ENCODE data around the gene SIGLEC1.

SIGLEC1 gene

GRCh38 chr20:3727401-3728021 is 15.1 kb upstream of the SIGLEC1 start:
- no peak for DNase-seq

DNA sequence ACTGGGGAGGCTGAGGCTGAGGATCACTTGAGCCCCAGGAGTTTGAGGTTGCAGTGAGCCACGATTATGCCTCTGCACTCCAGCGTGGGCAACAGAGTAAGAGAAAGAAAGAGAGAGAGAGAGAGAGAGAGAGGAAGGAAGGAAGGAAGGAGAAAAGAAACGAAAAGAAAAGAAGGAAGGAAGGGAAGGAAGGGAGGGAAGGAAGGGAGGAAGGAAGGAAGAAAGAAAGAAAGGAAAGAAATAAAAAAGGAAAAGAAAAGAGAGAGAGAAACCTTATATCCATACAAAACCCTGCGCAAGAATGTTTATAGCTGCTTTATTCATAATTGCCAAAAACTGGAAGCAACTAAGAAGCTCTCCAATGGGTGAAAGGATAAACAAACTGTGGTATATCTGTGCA is 12.0 kb upstream of the SIGLEC1 start:
- DNase-seq, result no peak

- no peak for DNase-seq
Measured at GRCh38 chr20:3723284-3723683, 10.9 kb upstream of the SIGLEC1 start.

DNA sequence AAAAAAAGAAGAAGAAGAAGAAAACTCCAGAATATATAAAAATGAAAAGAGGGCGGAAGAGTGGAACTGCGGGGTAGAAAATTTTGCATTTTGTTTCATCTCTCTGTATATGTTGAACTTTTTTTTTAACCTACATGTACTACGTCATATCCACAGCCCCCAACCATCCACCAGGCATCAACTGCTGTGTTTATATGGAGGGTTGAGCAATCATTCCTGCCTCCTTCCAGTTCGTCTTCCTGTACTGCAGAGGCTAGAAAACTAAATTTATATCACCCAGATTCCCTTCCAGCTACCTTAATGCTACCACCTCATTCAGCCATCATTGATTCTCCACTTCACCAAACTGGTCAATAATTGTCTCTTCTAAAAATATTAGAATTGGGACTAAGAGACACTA is 9.5 kb upstream of the SIGLEC1 start:
- no peak for DNase-seq

DNA sequence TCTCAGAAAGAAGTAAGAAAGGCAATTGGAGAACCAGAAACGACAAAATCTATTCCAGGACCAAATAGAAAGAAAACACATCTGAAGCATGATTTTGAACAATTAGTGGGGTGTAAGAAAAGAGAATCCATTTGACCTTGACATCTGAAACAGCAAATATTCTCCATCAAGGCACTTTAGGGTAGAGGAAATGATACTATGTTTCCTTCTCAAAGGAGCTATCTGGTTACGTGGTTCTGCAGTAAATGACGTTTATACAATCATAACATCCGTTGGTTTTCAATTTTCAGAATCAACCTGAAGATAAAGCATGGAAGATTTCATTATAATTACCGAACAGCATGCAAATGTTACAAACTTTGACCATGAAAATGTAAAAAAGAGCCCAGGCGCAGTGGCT is 8.2 kb upstream of the SIGLEC1 start:
- no peak for DNase-seq

DNA sequence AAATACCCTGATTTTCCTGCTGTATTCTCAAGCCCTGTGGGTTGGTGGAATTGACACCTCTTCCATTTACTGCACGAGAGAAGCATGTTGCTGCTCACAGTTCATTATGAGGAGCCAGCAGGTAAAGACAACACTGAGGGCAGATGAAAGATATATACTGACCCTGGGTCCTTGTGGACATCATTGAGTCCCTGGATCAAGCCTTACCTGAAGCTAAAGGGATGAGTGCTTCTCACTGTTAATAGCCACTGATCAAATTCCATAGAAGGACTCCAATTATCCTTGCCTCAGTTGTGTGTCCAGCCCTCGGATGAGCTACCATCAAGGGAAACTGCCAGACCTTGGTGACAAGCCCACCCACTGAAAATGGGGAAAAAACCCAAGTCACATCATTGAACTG is 7.7 kb upstream of the SIGLEC1 start:
- DNase-seq, result no peak

GRCh38 chr20:3719046-3719445 is 6.6 kb upstream of the SIGLEC1 start:
- DNase-seq, result no peak

DNA sequence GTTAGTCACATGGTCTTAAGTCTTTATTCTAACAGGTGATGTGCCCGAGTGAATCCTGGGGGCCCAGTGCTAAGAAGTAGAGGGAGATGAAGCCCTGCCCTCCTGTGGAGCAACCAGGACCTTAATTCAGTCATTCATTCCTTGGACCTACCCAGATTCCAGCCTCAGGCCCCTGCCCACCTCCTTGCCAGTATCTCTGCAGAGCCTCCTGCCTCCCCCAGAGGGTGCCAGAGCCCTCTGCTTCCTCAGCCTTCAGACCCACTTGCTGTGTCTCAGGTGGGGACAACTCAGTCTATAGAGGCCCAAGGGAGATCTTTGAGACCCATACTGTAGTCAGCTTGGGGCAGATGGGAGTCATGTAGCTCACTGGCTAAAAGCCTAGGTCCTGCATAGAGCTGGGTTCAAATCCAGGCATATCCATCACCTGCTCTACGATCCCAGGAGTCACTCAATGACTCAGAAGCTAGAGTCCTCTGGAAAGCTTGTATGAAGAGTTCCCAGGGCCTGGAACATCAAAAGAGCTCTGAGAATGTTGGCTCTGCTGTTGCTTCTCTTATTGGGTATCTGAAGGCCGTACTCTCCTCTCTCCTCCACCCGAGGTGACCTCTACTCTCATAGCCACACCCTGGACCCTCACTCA is 3.9 kb upstream of the SIGLEC1 start:
- DNase-seq, result no peak

DNA sequence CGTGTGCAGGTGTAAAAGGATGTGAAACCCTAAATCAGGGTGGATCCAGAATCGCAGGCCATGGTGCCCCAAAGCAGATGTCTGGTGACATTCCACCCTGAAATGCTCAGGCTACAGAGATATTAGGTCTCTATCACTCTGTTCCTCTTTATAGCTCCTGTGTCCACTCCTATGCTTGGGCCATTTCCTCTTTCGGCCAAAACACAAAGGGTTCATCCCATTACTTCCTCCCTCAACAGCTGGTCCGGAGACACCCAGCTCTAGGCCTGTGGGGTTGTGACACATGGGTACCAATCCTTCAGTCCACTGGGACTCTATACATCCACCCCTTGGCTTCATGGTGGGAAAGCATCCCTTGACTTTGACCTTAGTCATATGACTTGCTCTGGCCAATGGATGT is 1.7 kb upstream of the SIGLEC1 start:
- no peak for DNase-seq

DNA sequence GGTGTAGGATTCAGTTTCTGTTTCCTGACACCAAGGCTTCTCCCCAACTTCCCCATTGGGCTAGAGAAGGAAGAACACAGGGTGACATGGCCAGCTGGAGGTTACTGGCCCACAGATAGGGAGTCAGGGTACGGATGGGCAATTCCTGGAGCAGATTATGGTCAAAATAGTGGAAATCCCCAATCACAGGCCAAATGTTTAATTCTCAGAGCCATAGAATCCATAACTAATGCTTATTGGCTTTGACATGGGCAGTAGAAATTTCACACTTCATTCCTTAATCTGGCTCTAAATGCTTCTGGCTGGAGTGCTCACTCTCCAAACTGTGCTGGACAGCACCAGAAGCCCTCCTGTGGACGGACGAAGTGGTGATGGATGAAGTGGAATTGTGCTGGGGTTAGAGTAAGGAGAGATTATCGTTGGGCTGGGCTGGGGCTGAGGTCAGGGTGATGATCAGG is 887 bp downstream of the SIGLEC1 start:
- no peak for DNase-seq

GRCh38 chr20:3710703-3711483 is 1.5 kb downstream of the SIGLEC1 start:
- DNase-seq, result no peak

DNA sequence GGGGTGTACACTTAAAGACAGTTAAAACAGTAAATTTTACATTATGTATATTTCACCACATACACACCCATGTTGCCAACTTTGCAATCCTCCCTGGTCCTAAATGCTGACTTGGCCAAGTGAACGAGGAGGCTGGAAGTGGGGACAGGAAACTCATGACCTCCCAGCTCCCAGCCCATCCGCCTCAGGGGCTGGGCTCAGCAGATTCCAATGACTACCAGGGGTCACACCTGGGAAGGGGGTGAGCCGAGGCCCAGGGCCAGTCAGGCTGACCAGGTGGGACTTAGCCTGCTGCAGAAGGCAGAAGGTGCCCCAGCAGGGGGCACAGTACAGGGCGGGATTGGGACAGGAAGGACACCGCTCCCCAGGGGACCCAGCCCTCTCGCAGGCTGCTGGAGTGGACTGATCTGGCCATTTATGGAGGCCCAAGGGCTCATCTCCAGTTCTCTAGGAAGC is 2.4 kb downstream of the SIGLEC1 start:
- DNase-seq, result no peak

DNA sequence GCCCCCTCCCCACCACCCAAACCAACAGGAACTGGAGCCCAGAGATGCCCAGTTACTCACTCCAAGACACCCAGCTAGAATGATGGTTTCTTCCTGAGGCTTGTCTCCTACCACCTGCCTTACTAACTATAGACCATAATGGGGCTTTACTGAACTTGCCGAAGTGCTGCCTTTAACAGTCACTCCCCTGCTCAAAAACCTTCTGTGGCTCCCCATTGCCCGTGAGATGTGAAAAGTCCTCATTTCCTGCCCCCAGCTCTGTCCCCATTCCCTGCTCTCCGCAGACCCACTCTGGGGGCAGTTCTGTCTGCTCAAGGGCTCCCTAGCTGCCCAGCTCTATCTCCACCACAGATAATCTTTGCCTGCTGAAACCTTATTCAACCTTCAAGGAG is 4.9 kb downstream of the SIGLEC1 start:
- DNase-seq, result no peak

GRCh38 chr20:3706774-3707507 is 5.5 kb downstream of the SIGLEC1 start:
- DNase-seq, result no peak

- no peak for DNase-seq
Measured at GRCh38 chr20:3705970-3706739, 6.2 kb downstream of the SIGLEC1 start.

DNA sequence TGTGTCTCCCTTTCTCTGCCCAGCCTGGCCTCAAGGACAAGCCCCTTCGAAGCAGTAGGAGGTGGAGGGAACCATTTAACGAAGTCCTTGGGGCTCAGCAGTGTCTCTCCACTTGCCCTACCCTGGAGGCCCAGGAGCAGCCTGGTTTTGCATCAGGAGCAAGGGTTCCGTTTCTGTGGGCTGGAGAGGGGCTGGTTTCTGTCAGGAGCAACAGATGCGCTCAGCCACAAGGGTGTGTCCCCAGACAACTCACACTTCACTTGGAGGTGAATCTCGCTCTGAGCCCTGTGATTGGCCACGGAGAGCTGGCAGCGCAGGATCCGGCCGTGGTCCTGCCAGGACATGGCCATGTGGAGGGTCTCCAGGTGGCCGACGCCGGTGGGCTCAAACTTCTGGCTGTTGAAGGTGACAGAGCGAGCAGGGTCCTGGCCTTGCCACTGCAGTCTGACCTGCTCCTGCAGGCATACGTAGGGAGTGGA is 6.9 kb downstream of the SIGLEC1 start:
- no peak for DNase-seq

DNA sequence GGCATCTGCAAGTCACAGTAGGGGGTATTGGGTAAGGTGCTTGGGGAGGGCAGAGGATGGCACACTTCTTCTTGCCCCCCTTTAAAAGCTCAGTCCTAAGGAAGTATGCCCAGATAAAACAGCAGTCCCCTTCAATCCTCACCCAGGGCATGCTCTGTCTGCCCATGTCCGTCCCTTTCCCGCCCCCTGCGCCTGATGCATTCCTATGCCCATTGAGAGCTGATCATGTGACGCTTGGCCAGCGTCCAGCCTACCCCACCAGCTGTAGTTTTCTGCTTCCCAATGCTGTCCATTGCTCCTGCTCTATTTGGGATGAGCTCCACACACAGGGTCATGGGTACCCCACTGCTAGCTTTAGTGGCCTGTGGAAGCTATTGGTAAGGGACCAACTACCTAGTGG is 8.3 kb downstream of the SIGLEC1 start:
- DNase-seq, result no peak

DNA sequence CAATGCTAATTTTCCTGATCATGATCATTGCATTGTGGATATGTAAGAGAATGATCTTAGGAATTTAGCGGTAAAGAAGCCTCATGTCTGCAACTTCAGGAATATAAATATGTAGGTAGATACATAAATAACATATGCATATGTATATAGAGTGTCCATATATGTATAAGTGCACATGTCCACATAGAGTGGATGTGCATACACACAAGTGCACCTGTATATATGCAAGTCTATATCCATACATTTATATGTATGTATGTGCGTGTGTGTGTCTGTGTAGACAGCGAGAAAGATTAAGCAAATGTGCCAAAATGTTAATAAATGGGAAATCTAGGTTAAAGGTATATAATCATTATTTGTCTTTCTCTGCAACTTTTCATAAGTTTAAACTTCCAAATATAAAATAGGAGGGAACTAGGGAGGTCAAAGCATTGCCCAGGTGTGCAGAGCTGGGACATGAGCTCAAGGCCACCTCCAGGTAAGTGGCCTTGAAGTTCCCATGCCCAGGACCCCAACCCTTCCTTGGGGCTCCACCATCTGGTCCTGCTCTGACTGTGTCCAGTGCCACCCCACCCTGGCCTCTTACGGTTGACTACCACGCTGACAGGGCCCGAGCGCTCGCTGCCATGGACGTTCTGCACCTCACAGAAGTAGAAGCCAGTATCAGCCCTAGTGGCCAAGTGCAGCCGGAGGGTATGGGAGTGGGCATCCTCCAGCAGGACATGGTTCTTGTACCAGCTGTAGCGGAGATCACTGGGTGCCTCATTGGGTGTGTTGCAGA is 9.6 kb downstream of the SIGLEC1 start:
- no peak for DNase-seq

- DNase-seq, result no peak
Measured at GRCh38 chr20:3701061-3701998, 11.1 kb downstream of the SIGLEC1 start.

GRCh38 chr20:3699037-3699436 is 13.4 kb downstream of the SIGLEC1 start:
- DNase-seq, result no peak
